ENCODE results near the gene VASP.
A peak's percentile ranks its signal among the peaks of the same experiment; 100 is the strongest.

Gene VASP

DNA sequence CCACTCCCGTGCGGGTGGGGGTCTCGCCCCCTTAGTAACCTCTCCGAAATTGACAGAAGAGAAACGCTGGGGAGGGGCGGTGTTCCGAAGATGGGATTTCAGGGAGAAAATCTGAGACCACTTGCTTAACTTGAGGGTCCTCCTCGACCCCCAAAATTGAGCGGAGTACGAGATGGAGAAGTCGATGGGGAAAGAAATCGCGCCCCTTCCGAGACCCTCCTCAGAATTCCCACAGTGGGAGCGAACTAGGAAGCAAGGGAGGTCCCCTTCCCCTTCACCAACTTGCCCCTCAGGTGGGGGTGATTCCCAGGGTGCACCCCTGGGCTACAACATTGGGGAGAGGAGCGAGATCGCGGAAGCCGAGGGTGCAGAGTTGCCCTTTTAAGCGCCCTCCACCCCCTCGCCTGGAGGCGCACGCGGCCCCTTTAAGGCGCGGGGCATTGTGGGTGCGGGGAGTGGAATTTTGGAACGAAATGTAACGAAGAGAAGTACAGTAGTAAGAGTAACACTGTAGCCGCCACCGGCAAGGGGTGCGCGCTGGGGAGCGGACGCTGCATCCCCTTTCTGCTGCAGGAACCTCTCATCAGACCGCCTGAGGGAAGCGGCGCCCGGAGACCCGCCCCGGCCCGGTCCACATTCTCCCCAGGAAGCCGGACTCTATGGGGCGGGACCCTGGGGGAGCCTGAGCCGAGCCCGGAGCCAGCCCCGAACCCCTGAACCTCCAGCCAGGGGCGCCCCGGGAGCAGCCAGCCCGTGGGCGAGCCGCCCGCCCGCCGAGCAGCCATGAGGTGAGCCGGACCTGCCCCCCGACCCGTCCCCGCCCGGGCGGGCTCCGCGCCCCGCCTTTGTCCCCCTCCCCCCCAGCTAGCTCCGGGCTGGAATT is at the start of gene VASP:
VASP (plus strand) TSS at position 491 of the 883 bp plus-strand sequence; CDS start at position 784, 293 bp downstream.
- peak; percentile 90 to 92 for DNase-seq

DNA sequence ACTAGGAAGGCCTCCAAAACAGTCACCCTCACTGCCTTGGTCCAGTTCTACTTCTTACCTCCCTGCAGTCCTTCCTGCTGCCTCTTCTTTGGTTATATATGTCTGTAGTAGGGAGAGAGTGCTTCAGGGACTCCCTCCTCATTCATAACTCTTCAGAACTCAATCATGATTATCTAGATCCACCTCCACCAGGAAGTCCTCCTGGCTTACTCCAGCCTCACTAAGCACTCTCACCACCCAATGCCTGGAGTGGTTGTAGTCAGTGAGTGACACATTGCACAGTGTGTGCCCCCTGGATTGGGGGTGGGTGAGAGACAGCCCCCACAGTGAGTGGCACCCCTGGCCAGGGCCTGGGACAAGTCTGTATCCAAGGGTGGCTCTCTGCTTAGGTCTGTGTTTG is 49.5 kb upstream of the VASP start:
- DNase-seq = no peak

DNA sequence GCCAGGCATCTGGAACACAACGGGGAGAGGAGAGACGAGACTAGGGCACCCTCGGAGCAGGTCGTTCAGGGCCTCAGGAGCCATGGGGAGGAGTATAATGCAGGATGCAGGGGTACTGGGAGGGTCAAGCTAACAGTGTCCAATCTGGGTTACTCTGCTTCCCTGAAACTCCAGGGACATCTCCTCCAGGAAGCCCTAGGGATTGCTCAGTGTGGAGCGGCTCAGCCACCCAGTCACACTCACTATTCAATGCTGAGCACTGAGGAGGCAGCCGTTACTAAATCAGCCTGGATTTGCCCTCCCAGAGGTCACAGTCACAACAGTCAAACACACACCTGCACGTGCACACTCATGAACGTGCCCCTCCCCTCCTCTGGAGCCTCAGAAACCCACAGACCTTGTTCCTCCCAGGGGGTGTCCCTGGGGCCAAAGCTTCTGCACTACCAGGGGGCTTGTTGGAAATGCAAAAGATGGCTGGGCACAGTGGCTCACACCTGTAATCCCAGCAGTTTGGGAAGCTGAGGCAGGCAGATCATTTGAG is 46.4 kb upstream of the VASP start:
- no peak for DNase-seq

DNA sequence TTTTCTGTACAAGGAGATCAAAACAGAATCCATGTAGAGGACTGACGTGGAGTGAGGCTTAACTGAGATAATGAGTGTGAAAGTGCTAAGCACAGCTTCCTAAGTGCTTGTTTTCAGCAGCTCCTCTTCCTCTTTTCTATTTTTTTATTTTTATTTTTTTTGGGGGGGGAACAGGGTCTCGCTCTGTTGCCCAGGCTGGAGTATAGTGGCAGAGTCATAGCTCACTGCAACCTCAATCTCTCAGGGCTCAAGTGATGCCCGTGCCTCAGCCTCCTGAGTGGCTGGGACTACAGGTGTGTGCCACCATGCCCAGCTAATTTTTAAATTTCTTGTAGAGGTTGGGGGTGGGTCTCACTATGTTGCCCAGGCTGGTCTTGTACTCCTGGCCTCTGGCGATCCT is 45.1 kb upstream of the VASP start:
- DNase-seq = no peak

DNA sequence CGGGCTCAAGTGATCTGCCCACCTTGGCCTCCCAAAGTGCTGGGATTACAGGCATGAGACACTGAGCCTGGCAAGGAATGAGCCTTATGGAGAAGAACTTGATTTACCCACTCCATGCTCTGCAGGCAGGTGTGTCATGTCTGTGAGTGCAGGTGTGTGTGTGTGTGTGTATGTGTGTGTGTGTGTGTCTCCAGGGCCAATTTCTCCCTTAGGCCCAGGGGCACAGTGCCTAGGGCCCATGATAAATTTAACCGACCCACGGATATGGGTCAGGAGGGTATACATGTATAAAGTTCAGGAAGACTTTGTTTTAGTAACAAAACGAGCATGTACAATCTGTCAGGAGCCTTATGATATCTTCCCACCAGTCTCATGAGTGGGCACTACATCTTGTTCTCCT is 44.0 kb upstream of the VASP start:
- DNase-seq = no peak

DNA sequence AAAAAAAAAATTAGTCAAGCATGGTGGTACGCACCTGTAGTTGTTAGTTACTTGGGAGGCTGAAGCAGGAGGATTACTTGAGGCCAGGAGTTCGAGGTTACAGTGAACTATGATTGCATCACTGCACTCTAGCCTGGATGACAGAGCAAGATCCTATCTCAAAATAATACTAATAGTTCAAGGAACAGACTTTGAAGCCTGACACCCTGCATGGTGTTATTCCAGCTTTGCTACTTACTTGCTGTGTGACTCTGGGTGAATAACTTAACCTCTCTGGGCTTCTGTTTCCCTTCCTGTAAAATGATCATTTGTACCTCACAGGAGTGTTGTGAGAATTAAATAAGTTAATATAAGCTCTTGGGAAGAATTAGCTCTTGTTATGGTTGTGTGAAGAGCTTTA is 43.0 kb upstream of the VASP start:
- no peak for DNase-seq

DNA sequence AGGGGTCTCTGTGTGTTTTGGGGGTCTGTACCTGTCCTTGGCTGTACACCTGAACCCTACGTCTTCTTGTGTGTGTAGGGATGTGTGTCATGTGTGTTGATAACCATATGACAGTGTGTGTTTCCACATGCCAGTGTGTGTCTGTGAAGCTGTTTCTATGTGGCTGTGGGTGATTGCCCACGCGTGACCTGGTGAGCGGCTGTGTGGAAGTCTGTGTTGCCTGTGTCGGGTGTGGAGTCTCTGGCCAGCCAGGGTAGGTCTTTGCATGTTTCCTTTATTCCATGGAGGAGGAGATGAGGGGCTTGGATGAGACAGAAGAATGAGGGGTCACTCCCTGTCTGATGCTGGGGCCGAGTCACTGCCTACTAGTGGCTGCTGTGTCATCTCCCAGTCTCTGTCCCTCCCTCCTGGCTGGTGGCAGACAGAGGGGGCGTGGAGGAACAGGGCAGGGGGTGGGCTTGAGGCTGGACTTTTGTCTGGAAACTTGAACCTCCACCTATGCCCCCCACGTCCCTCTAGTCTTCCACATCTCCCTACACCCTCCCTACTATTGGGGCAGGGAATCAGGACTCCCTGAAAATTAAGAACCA is 42.3 kb upstream of the VASP start:
- no peak for DNase-seq

DNA sequence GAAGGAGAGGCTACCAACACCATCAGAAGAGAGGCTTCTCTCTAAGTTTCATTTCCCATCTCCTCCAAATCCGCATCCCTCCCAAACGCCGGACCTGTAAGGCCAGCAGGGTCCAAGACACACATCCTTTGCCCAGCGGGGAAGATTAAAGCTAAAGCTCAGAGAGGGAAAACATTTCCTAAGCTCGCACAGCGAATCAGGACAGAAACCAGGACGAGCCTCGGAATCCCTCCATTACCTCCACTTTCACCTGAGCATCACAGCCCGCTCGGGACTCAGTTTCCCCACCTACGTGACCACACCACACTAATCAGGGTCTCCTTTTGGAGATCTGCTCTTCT is 40.2 kb upstream of the VASP start:
- DNase-seq = no peak

DNA sequence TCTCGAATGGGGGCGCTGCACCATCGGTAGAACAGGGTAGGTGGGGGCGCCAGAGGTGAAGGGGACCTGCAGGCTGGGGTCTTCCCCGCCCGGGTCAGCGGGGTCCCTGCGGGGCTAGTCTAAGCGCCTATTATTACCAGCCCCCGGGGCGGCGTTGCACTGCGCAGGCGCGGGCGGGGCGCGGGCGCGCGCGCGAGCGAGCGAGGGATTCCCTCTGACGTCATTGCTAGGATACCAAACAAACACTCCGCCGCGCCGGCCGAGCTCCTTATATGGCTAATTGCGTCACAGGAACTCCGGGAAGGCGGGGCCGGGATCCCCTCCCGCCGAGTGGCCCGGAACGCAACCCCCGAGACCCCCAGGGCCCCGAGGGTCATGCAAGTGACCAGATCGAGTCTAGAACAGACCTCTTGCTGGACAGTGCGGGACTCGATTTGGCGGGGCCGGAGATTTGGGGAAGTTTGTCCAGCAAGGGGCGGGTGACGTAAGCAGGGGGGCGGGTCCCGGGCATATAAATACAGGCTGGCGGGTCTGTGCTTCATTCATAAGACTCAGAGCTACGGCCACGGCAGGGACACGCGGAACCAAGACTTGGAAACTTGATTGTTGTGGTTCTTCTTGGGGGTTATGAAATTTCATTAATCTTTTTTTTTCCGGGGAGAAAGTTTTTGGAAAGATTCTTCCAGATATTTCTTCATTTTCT is 39.7 kb upstream of the VASP start, which contains the start of gene FOSB:
FOSB (plus strand) TSS at position 541 of the 703 bp plus-strand sequence. CDS start 591 bp downstream, outside the sequence.
- DNase-seq = peak; percentile 91 to 93

DNA sequence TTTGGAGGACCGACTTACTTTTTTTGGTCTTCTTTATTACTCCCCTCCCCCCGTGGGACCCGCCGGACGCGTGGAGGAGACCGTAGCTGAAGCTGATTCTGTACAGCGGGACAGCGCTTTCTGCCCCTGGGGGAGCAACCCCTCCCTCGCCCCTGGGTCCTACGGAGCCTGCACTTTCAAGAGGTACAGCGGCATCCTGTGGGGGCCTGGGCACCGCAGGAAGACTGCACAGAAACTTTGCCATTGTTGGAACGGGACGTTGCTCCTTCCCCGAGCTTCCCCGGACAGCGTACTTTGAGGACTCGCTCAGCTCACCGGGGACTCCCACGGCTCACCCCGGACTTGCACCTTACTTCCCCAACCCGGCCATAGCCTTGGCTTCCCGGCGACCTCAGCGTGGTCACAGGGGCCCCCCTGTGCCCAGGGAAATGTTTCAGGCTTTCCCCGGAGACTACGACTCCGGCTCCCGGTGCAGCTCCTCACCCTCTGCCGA is 39.1 kb upstream of the VASP start:
- peak; percentile 30 to 45 for DNase-seq

DNA sequence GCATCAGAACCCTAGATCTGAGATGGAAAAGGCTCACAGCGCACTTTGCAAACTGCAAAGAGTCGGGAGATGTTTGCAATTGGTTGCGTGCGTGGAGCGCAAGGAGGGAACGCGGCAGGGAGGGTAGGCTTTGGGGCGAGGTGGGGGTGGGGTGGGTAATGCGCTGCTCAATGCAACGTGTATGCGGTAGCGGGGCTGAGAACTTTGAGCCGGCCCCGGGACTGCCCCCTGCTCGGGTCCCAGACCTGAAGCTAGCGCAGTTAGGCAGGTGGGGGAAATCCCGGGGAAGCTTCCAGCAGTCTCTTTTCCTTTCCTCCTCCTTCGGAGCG is 38.5 kb upstream of the VASP start:
- DNase-seq = no peak

DNA sequence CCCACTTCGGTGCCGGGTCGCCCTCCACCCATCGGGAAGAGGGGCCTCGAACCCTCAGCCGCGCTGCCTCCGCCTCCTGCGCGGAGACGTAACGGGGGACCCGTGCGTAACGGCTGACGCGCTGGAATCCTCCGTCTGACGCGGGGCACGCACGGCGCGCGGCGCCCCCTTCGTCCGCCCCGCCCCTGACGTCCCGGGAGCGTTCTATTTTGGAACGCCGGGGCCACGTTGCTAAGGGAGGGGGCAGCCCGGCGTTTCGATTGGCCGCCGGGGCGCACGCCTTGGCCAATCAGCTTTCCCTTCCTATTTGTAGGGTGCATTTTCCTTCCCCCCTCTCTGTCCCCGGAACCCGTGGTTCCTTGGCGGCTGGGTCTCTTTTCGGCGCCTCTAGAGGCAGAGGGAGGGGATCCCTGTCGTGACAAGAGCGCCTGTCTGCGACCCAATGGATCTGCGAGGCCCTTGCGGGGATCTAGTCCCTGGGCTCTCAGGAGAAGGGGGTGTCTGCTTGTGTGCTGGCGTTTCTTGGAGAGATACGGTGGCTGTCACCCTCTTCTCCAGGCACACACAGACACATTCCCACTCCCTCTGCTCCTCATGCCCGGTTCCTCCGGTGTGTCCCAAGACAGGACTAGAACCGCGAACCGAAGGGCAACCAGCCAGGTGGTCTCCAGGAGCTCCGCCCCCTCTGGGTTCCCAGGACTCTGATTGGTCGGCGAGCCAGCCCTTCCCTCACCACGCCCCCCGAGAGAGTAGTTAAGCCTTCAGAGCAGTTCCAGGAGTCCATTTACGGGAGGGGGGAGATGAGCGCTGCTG is 37.9 kb upstream of the VASP start:
- DNase-seq = peak; percentile 93 to 95

DNA sequence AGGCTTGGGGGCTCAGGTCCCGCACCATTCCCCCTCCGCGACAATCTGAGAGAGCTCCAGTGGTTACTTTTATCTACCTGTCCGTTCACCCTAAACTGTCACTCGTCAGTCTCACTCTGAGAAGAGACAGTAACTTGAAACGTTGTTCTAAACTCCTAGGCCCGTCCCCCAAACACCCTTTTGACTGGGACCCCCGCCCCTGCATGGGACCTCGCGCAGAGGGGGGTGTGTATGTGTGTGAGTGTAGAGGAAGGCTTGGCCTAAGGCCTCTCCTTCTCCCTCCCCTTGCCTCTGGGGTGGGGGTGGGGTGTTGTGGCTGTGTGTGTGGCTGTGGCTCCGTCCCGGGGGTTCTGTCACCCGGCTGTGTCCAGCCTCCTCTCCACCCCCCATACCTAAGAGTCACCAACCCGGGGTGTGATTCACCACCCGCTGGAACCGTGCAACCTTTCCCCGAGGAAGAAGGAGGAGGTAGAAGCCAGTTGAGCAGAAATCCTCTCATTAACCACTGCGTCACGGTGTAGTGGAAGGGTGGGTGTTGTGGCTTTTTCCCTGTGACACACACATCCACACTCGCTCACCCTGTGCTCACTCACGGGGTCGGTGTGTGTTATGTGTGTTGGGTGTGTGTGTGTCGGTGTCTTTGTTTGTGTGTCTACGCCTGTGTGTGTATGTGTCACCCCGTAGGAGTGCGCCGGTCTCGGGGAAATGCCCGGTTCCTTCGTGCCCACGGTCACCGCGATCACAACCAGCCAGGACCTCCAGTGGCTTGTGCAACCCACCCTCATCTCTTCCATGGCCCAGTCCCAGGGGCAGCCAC is 37.1 kb upstream of the VASP start:
- DNase-seq = peak in 1 of 2 experiments; percentile 32

DNA sequence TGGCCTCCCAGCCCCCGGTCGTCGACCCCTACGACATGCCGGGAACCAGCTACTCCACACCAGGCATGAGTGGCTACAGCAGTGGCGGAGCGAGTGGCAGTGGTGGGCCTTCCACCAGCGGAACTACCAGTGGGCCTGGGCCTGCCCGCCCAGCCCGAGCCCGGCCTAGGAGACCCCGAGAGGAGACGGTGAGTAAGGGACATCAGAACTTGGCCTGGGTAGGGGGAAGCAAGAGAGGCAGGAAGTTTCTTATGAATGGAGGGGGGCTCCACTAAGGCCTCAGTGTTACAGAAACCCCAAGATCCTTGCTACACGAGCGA is 36.6 kb upstream of the VASP start:
- no peak for DNase-seq

DNA sequence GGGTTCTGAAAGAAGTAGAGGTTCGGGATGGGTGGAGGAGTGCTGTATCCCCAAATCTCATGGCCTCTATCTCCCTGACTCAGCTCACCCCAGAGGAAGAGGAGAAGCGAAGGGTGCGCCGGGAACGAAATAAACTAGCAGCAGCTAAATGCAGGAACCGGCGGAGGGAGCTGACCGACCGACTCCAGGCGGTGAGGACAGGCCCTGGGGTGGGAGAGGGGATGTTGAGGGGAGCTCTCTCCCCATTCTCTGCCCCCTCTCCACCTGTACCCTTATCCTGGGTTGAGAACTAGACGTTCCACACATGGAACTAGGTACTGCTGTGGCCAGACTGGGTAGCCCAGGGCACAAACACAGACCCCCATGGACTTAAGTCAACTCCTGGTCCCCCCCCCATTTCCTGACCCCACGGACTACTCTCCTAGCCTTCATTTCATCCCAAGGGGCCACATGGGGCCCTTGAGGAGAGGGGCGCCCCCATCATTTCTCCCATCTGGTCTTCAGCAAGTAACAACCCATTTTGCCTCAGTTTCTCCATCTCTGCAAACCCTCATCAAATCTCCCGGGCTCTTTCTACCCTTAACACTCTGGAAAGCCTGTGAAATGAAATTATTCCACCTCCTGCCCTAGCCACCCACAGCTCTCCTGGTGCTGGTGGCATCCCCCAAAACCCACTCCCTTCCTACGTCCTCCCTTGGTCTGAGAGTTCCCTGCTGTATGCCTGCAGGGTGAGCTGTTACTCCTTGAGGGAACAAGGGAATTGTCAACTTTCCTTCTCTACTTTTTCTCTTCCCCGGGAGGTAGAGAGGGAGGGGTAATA is 36.0 kb upstream of the VASP start:
- DNase-seq = no peak

DNA sequence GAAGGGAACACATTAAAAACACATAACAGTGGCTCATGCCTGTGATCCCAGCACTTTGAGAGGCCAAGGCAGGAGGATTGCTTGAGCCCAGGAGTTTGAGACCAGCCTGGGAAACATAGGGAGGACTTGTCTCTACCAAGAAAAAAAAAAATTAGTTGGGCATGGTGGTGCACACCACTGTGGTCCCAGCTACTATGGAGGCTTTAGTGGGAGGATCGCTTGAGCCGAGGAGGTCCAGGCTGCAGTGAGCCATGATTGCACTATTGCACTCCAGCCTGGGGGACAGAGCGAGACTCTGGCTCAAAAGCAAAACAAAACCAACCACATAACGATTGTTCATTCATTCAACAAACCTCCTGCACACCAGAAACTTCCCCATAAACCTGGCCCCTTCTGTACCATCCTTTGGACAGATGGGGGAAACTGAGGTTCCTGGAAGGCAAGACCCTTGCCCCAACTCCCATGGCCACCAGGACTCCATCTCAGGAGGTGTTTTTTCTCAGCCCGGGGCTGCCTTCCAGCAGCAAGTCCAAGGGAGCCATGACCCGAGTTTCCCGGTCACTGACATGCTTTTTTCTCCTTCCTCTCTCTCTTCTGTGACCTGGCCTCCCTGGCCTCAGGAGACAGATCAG is 35.2 kb upstream of the VASP start:
- no peak for DNase-seq

DNA sequence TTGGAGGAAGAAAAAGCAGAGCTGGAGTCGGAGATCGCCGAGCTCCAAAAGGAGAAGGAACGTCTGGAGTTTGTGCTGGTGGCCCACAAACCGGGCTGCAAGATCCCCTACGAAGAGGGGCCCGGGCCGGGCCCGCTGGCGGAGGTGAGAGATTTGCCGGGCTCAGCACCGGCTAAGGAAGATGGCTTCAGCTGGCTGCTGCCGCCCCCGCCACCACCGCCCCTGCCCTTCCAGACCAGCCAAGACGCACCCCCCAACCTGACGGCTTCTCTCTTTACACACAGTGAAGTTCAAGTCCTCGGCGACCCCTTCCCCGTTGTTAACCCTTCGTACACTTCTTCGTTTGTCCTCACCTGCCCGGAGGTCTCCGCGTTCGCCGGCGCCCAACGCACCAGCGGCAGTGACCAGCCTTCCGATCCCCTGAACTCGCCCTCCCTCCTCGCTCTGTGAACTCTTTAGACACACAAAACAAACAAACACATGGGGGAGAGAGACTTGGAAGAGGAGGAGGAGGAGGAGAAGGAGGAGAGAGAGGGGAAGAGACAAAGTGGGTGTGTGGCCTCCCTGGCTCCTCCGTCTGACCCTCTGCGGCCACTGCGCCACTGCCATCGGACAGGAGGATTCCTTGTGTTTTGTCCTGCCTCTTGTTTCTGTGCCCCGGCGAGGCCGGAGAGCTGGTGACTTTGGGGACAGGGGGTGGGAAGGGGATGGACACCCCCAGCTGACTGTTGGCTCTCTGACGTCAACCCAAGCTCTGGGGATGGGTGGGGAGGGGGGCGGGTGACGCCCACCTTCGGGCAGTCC is 34.5 kb upstream of the VASP start:
- DNase-seq = no peak

DNA sequence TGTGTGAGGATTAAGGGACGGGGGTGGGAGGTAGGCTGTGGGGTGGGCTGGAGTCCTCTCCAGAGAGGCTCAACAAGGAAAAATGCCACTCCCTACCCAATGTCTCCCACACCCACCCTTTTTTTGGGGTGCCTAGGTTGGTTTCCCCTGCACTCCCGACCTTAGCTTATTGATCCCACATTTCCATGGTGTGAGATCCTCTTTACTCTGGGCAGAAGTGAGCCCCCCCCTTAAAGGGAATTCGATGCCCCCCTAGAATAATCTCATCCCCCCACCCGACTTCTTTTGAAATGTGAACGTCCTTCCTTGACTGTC is 34.0 kb upstream of the VASP start:
- no peak for DNase-seq

DNA sequence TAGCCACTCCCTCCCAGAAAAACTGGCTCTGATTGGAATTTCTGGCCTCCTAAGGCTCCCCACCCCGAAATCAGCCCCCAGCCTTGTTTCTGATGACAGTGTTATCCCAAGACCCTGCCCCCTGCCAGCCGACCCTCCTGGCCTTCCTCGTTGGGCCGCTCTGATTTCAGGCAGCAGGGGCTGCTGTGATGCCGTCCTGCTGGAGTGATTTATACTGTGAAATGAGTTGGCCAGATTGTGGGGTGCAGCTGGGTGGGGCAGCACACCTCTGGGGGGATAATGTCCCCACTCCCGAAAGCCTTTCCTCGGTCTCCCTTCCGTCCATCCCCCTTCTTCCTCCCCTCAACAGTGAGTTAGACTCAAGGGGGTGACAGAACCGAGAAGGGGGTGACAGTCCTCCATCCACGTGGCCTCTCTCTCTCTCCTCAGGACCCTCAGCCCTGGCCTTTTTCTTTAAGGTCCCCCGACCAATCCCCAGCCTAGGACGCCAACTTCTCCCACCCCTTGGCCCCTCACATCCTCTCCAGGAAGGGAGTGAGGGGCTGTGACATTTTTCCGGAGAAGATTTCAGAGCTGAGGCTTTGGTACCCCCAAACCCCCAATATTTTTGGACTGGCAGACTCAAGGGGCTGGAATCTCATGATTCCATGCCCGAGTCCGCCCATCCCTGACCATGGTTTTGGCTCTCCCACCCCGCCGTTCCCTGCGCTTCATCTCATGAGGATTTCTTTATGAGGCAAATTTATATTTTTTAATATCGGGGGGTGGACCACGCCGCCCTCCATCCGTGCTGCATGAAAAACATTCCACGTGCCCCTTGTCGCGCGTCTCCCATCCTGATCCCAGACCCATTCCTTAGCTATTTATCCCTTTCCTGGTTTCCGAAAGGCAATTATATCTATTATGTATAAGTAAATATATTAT is 33.3 kb upstream of the VASP start:
- no peak for DNase-seq
